ENCODE results near the gene WDR17.

The WDR17 gene

GRCh38 chr4:176065435-176066291, at the start of gene WDR17:
Gene WDR17 (plus strand): TSS chr4:176065841. CDS start chr4:176111581, 45,740 bp downstream.
- peak; percentile 91 for DNase-seq

GRCh38 chr4:176016601-176017000, 49.0 kb upstream of the WDR17 start:
- DNase-seq, result no peak

- no peak for DNase-seq
Measured at GRCh38 chr4:176020481-176021085, 45.1 kb upstream of the WDR17 start.

- no peak for DNase-seq
Measured at GRCh38 chr4:176030391-176030790, 35.2 kb upstream of the WDR17 start.

GRCh38 chr4:176031922-176032321, 33.7 kb upstream of the WDR17 start:
- no peak for DNase-seq

- no peak for DNase-seq
Measured at GRCh38 chr4:176032454-176032853, 33.2 kb upstream of the WDR17 start.

GRCh38 chr4:176034499-176034898, 31.1 kb upstream of the WDR17 start:
- DNase-seq, result no peak

- DNase-seq, result no peak
Measured at GRCh38 chr4:176034936-176035335, 30.7 kb upstream of the WDR17 start.

GRCh38 chr4:176036585-176037205, 28.9 kb upstream of the WDR17 start:
- DNase-seq, result no peak

GRCh38 chr4:176038789-176039188, 26.9 kb upstream of the WDR17 start:
- DNase-seq, result no peak

- no peak for DNase-seq
Measured at GRCh38 chr4:176042195-176042594, 23.4 kb upstream of the WDR17 start.

GRCh38 chr4:176043838-176044588, 21.6 kb upstream of the WDR17 start:
- DNase-seq, result no peak

- DNase-seq, result no peak
Measured at GRCh38 chr4:176044589-176044951, 21.1 kb upstream of the WDR17 start.

- DNase-seq, result no peak
Measured at GRCh38 chr4:176048631-176049030, 17.0 kb upstream of the WDR17 start.

- no peak for DNase-seq
Measured at GRCh38 chr4:176052744-176053143, 12.9 kb upstream of the WDR17 start.

- no peak for DNase-seq
Measured at GRCh38 chr4:176053785-176054184, 11.9 kb upstream of the WDR17 start.

- no peak for DNase-seq
Measured at GRCh38 chr4:176054942-176055341, 10.7 kb upstream of the WDR17 start.

- no peak for DNase-seq
Measured at GRCh38 chr4:176063718-176064117, 1.9 kb upstream of the WDR17 start.

- no peak for DNase-seq
Measured at GRCh38 chr4:176064539-176064938, 1.1 kb upstream of the WDR17 start.

GRCh38 chr4:176066757-176067156, 1.1 kb downstream of the WDR17 start:
- no peak for DNase-seq

GRCh38 chr4:176077561-176077960, 11.9 kb downstream of the WDR17 start:
- DNase-seq, result no peak

GRCh38 chr4:176084769-176085168, 19.1 kb downstream of the WDR17 start:
- DNase-seq, result no peak

GRCh38 chr4:176090115-176090514, 24.5 kb downstream of the WDR17 start:
- no peak for DNase-seq

Data from NCI-H774 (cell line).